ENCODE measurements around the gene SMNDC1.

GRCh38 chr10:110350812-110351211, 46.1 kb upstream of the SMNDC1 start:
- TF ChIP-seq, protein P1, sequence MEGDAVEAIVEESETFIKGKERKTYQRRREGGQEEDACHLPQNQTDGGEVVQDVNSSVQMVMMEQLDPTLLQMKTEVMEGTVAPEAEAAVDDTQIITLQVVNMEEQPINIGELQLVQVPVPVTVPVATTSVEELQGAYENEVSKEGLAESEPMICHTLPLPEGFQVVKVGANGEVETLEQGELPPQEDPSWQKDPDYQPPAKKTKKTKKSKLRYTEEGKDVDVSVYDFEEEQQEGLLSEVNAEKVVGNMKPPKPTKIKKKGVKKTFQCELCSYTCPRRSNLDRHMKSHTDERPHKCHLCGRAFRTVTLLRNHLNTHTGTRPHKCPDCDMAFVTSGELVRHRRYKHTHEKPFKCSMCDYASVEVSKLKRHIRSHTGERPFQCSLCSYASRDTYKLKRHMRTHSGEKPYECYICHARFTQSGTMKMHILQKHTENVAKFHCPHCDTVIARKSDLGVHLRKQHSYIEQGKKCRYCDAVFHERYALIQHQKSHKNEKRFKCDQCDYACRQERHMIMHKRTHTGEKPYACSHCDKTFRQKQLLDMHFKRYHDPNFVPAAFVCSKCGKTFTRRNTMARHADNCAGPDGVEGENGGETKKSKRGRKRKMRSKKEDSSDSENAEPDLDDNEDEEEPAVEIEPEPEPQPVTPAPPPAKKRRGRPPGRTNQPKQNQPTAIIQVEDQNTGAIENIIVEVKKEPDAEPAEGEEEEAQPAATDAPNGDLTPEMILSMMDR (IDR thresholded peaks at IDR 0.05 in 8 of 11, conservative IDR thresholded peaks at IDR 0.05 in 3 of 11) = no peak
- TF ChIP-seq POLR2AphosphoS5 (IDR thresholded peaks at IDR 0.05) = no peak

All from spleen (tissue), 7 donors.